Muscle of back (tissue), 11 donors: ENCODE results near the gene FCGBP. TPM values are rescaled to one million over a fixed set of nuclear protein-coding genes. Genes with fewer than 3 reads are reported as not detected.
A peak's percentile ranks its signal among the peaks of the same experiment; 100 is the strongest.
"Not testable (repeated sequence)": the region's sequence is repeated elsewhere in the genome, so short reads cannot be mapped to it uniquely, and the experiment has no call there.

ENCODE experiments used
- DNase-seq, 3 donors: peaks; one replicate each; pipeline versions ENCODE4 v3.0.0 to v3.0.0-alpha.2; 2013
- polyA plus RNA-seq, 10 donors: library from polyadenylated mRNA; unstranded; fragments of 120-200 nt; gene quantifications; one replicate each; pipeline ENCODE4 v1.2.1, GENCODE V29; 2013; ENCODE audit not compliant: insufficient read length in 10 of 10

Gene FCGBP
- polyA plus RNA-seq, 10 donors, result 2.0 to 5.4 (median 4.7) TPM

DNA sequence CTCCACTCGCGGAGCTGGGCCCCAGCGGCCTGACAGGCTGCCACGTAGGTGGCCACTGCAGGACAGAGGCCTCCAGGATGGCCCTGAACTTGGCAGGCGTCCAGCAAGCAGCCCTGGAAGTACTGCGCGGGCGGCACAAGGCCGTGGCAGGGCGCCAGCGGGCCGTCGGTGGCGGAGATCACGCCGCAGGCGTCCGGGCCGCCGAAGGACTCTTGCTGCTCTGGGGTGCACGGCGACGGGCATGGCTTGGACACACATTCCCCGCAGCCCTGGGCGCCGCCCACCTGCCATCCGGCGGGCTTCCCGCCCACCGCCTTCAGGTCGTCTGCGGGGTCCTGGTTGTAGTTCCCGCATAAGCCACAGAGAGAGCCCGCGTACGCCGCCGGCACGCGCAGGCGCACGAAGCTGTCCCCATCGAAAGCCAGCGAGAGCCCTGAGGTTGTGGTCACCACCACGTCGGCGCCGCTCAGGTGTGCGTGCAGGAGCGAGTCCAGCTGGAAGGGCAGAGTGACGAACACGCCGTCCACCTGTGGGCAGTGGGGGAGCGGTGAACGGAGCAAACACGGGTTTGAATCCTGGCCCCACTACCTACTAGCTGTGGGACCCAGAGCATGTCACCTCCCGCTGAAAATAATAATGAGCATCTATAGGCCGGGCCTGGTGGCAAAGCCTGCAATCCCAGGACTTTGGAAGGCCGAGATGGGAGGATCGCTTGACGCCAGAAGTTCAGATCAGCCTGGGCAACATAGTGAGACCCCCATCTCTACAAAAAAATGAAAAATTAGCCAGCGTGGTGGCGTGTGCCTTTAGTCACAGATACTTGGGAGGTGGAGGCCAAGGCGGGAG lies 42.6 kb downstream of the FCGBP start:
- peak in 1 of 3 donors; percentile 23 for DNase-seq

DNA sequence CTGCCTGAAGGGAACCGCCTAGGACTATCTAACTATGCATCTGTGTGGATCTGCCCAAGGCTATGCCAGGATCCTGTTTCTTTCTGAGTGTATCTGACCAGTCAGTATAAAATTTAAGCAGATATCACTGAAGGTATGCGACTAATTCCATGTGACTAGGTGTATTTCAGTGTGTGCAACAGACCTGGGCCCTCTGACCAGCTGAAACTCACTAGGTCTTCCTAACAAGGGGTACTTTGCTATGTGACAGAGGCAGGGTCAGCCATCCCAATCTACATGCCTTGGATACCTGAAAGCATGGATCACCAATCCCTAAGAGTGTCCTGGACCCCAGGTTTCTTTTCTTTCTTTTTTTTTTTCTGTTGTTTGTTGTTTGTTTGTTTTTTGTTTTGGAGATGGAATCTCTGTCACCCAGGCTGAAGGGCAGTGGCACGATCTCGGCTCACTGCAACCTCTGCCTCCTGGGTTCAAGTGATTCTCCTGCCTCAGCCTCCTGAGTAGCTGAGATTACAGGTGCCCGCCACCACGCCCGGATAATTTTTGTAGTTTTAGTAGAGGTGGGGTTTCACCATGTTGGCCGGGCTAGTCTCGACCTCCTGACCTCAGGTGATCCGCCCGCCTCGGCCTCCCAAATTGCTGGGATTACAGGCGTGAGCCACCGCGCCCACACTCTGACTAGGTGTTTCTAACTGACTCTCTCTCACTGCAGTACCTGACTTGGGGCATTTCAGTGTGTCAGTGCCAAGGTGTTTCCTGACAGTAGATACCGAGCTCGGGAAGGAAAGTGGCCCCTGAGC lies 43.5 kb downstream of the FCGBP start:
- no peak for DNase-seq

DNA sequence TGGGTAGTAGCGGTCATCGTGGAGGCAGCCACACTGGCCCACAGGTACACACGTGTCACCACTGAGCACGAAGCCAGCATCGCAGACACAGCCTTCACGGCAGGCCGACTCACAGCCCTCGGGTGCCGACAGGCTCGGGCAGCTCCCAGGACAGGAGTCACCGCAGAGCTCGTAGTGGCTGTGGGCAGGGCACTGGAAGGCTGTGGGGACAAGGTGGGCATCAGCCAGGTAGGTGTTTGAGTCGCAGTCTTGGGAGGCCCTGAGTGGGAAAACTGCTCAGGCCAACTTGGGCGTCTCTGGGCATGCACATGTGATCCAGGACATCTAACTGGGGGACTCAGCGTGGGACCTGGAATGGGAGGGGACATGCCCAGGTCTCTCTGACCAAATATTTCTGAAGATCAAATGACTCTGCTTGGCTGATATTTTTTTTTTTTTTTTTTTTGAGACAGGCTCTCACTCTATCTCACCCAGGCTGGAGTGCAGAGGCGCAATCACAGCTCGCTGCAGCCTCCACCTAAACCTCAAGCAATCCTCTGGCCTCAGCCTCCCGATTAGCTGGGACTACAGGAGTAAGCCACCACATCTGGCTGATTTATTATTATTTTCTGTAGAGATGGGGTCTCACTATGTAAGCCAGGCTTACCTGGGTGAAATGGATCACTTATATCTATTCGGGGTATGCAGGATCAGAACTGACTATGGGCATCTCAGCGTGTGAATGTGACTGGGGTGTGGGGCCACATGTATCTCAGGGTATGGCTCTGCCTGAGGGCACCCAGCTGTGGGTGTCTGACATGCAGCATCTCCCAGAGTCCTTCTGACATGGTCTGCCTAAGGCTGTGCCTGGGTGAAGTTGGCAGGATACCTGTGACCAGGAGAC lies 44.3 kb downstream of the FCGBP start:
- not testable (repeated sequence) for DNase-seq

DNA sequence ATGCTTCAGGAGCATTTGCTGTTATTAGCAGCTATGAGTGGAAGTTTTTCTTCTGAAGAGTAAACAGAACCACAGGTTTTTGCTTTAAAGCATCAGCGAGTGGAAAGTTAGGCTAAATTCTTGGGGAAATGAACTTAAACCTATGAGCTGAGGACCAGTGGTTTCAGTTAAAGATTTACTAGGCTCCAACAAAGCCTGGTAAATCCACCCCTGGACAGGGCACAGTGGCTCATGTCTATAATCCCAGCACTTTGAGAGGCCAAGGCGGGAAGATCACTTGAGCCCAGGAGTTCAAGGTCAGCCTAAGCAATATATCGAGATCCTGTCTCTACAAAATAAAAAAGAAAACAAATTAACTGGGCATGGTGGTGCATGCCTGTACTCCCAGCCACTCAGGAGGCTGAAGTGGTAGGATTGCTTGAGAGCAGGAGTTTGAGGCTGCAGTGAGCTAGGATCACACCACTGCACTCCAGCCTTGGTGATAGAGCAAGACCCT lies 46.9 kb downstream of the FCGBP start:
- DNase-seq, result not testable (repeated sequence)

DNA sequence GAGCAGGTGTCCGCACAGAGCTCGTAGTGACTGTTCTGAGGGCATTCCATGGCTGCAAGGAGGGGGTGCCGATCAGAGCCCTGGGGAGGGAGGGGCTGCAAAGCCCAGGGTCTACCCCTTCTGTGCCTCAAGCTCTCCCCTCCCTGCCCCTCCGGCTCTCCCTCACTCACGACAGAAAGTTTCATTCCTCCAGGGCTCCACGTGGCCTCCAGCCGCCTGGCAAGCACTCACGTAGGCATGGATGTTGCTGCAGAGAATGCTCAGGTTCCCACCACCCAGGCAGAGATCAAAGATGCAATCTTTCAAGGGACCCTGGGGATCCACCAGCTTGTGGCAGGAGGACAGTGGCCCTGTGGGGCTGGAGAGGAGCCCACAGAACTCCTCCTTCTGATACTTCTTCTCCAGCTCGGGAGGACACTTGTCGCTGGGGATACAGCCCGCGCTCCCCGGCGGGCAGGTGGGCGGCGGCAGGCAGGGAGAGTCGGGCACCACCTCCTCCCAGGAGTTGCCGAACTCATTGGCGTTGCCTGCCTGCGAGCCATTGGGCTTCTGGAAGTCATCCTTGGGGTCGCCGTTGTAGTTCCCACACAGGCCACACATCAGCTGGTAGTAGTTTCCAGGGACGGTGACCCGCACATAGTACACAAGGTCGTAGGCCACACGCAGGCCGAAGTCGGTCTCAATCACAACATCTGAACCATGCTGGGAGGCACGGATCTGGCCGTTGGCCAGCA lies 48.4 kb downstream of the FCGBP start:
- DNase-seq, result not testable (repeated sequence)

DNA sequence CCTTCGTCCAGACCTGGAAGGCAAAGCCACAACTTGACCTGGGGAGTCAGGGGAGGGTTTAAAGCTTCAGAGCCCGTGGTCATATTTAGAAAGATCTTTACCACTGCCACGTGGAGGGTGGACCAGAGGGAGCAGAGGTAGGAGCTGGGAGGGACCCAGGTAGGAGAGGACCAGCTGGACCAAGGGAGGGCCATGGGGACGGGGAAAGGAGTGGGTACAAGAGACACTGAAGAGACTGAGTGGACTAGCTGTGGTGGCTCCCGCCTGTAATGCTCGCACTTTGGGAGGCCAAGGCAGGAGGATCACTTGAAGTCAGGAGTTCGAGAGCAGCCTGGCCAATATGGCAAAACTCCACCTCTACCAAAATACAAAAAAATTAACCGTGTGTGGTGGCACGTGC lies 49.7 kb downstream of the FCGBP start:
- not testable (repeated sequence) for DNase-seq

Other genes with a start within 250 kb of the FCGBP start
- under 1 TPM in 8 of 10 donors, not detected in 2; 0.30 to 0.81 (median 0.56) TPM for gene LGALS14, start 230.2 kb downstream of the FCGBP start, polyA plus RNA-seq
- 1 to 10 TPM in 7 of 10 donors, under 1 TPM in 3; 0.22 to 3.1 (median 2.2) TPM for gene CLC, start 196.6 kb downstream of the FCGBP start, polyA plus RNA-seq
- gene LEUTX, start 155.8 kb downstream of the FCGBP start, polyA plus RNA-seq, result not detected
- gene DYRK1B, start 100.5 kb downstream of the FCGBP start, polyA plus RNA-seq, result 10 to 100 TPM; 31.5 to 54.4 (median 44.4) TPM
- gene FBL, start 88.3 kb downstream of the FCGBP start, polyA plus RNA-seq, result 100 to 1,000 TPM; 213 to 384 (median 252) TPM
- 10 to 100 TPM; 46.0 to 62.9 (median 54.0) TPM for gene PSMC4, start 36.5 kb upstream of the FCGBP start, polyA plus RNA-seq
- gene ZNF546, start 62.4 kb upstream of the FCGBP start, polyA plus RNA-seq, result 1 to 10 TPM; 2.5 to 6.3 (median 3.9) TPM
- gene ZNF780B, start 121.6 kb upstream of the FCGBP start, polyA plus RNA-seq, result 10 to 100 TPM in 6 of 10 donors, 1 to 10 TPM in 4; 6.6 to 16.2 (median 10.4) TPM
- gene ZNF780A, start 156.3 kb upstream of the FCGBP start, polyA plus RNA-seq, result 10 to 100 TPM in 1 of 10 donors, 1 to 10 TPM in 9; 6.7 to 10.4 (median 8.4) TPM